ENCODE results near the gene C11orf42. TPM values are rescaled to one million over a fixed set of nuclear protein-coding genes. Genes with fewer than 3 reads are reported as not detected.
"Not testable (repeated sequence)": the region's sequence is repeated elsewhere in the genome, so short reads cannot be mapped to it uniquely, and the experiment has no call there.

The C11orf42 gene
- total RNA-seq, 1 experiment from 2014 or later = not detected

DNA sequence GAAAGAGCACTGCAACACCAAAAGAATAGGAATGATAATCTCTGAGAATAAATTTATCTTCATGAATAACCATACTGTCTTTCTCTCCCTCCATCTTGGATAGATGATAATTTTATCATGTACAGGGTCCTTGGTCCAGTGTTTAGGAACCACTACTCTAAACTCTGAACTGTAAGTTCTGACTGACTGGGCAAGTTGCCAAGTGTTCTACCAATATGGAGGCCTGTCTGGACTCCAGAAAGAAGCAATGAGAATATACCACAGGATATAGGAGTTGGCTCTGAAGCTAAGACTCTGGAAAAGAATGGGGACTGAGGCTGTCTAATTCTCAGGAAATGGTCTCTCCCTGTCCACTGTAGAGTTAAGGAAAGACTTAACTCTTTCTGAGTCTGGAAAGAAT, 27.5 kb downstream of the C11orf42 start:
- Histone ChIP-seq H3K27me3 (replicated peaks) (no peaks in the 10 kb centered on the region), H3K4me3 (no peak overlapping the region), H3K9me3 (replicated peaks) (no peaks in the 10 kb centered on the region), H3K4me1 (replicated peaks) (no peaks in the 10 kb centered on the region), H3K27ac (no peak overlapping the region), H3K36me3 (no peaks in the 10 kb centered on the region)
- no peak for DNase-seq (ENCODE audit: low read depth in 1 of 2, low spot score in 2 of 2)

DNA sequence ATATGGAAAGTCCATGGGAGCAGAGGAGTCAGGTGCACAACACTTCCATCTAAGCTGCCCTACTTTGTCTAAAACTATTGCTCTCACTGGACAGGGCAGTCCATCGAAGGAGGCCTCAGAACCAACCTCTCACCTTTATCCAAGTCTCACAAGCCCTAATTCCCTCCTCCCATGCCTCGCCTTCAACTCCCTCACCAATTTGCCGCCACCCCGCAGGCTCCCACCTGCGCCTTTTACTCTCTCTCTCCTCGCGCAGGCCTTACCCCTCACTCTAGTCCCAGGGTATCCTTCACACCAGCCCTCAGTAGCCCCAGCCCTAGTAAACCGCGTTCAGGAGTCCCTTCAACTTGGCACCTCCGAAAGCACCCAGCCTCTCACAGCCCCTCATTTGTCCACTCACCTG, 28.6 kb downstream of the C11orf42 start:
- H3K4me3 ChIP-seq = peak overlapping the region; percentile 54
- no peak for DNase-seq (ENCODE audit: low read depth in 1 of 2, low spot score in 2 of 2)
- 0 out of 2 replicates have a peak overlapping the region, but pooled peaks have one; percentile 16 for H3K27ac ChIP-seq
- no peaks in the 10 kb centered on the region for H3K36me3 ChIP-seq
- no peaks in the 10 kb centered on the region for H3K27me3 ChIP-seq (replicated peaks)
- H3K9me3 ChIP-seq (replicated peaks) = no peaks in the 10 kb centered on the region
- no peaks in the 10 kb centered on the region for H3K4me1 ChIP-seq (replicated peaks)

DNA sequence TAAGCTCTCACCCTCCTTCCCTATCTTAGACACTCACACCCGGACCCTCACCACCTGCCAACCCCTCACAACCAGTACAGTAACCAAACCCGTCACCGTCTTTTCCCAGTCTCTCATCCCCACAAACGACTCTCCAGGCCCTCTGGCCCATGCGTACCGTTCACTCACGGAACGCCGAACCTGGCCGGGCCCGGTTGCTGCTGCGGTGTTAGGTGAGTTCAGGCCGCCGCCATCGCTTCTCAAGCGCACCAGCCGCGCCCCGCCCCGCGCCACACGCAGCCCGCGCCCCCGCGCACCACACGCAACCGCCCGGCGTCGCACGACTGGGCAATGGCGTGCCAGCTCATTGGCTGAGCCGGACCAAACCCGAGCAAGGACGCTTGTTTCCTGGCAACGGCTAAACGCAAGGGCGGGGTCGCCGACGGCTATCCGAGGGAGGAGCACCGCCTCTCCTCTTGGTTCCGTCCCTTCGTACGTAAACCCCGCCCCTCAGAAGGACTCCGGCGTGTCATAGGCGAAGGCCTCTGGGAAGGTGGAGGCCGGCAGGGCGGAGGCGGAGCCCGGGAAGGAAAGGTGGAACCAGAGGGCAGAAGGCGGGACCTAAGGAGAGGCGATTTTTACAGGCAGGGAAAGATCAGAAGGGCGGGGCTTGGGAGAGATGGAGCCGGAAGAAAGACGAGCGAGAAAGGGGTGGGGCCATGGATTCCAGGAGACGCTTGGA, 29.2 kb downstream of the C11orf42 start, which contains the start of gene FHIP1B:
Gene FHIP1B, minus strand, starts transcription at position 250 of the 721 bp plus-strand sequence. CDS start 10,120 bp downstream, outside the sequence.
- no peaks in the 10 kb centered on the region for H3K4me1 ChIP-seq (replicated peaks)
- H3K9me3 ChIP-seq (replicated peaks) = no peaks in the 10 kb centered on the region
- DNase-seq (ENCODE audit: low read depth in 1 of 2, low spot score in 2 of 2) = peak; percentile 98 to 99
- peak within 1 kb of the TSS; percentile 54 for H3K4me3 ChIP-seq
- H3K36me3 ChIP-seq = no peaks in the 10 kb centered on the region
- 0 out of 2 replicates have a peak within 1 kb of the TSS, but pooled peaks have one; percentile 16 for H3K27ac ChIP-seq
- no peaks in the 10 kb centered on the region for H3K27me3 ChIP-seq (replicated peaks)

DNA sequence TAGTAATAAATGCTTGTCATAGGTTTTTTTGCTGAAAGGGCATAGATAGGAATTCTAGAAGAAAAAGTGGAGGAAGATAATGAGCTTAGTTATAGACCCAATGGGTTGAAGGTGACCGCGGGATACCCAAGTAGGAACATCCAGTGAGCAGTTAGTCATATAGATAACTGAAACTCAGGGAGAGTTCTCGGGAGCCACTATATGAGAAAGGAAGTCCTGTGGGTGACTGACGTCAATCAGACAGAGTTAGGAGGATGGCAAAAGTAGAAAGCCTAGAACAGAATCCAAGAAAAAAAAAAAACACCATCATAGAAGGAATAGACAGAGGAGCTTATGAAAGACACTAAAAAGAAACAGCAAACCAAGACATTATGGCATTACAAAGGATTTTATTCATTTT, 31.9 kb downstream of the C11orf42 start:
- no peaks in the 10 kb centered on the region for H3K9me3 ChIP-seq (replicated peaks)
- no peaks in the 10 kb centered on the region for H3K27me3 ChIP-seq (replicated peaks)
- no peak overlapping the region for H3K27ac ChIP-seq

DNA sequence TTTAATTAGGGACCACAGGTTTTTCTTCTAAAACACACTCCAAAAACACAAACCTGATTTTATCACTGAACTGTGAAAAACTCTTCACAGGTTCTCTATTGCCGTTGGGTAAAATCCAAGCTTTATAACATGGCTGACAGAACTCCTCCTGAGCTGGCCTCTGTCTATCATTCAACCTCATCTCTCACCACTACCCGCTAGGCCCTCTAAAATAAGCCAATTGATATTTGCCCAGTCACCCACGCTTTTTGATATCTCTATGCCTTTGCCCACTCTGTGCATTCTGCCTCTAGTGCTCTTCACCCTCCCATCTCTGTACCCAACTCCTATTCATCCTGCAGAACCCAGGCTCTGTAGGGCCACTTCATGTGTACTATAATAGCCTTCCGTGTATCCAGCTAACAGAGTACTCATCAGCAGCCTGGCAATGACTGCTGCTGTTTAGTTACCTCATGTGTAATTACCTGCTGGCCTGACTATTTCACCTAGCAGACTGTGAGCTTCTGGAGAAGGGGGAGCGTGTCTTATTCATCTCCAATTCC, 32.5 kb downstream of the C11orf42 start:
- DNase-seq (ENCODE audit: low read depth in 1 of 2, low spot score in 2 of 2) = no peak
- Histone ChIP-seq H3K9me3 (replicated peaks) (no peaks in the 10 kb centered on the region), H3K4me1 (replicated peaks) (no peaks in the 10 kb centered on the region), H3K4me3 (no peak overlapping the region), H3K36me3 (no peaks in the 10 kb centered on the region), H3K27ac (no peak overlapping the region), H3K27me3 (replicated peaks) (no peaks in the 10 kb centered on the region)

More for the DNA sequence above, 31.9 kb downstream of the C11orf42 start:
- no peak for DNase-seq (ENCODE audit: low read depth in 1 of 2, low spot score in 2 of 2)
- H3K4me3 ChIP-seq = no peak overlapping the region
- H3K36me3 ChIP-seq = no peaks in the 10 kb centered on the region
- no peaks in the 10 kb centered on the region for H3K4me1 ChIP-seq (replicated peaks)

DNA sequence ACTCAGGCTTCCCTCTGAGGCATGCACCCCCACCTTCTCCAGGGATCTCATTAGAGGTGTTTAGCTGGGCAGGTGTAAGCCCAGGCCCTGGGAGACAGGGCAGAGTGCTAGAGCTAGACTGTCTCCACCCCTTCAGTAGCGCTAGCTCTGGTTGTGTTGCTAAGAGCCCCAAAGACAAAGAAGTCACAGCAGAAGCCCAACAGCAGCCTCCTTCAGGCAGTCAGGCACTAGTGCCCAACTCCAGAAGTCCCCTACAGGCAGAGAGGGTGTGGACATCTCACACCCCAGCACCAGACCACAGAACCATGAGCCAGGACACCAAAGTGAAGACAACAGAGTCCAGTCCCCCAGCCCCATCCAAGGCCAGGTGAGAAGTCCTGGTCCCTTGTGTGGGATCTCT, 33.5 kb downstream of the C11orf42 start, which contains the start of gene CNGA4:
Gene CNGA4, plus strand, starts transcription at position 188 of the 400 bp plus-strand sequence. Its CDS starts 118 bp downstream, at position 306.
- no peaks in the 10 kb centered on the region for H3K9me3 ChIP-seq (replicated peaks)
- DNase-seq (ENCODE audit: low read depth in 1 of 2, low spot score in 2 of 2) = no peak
- H3K36me3 ChIP-seq = no peaks in the 10 kb centered on the region
- no peaks in the 10 kb centered on the region for H3K27me3 ChIP-seq (replicated peaks)
- no peak within 1 kb of the TSS for H3K4me3 ChIP-seq
- no peaks in the 10 kb centered on the region for H3K4me1 ChIP-seq (replicated peaks)
- H3K27ac ChIP-seq = no peak within 1 kb of the TSS

DNA sequence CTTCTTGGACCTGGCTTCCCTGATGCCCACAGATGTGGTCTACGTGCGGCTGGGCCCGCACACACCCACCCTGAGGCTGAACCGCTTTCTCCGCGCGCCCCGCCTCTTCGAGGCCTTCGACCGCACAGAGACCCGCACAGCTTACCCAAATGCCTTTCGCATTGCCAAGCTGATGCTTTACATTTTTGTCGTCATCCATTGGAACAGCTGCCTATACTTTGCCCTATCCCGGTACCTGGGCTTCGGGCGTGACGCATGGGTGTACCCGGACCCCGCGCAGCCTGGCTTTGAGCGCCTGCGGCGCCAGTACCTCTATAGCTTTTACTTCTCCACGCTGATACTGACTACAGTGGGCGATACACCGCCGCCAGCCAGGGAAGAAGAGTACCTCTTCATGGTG, 34.8 kb downstream of the C11orf42 start:
- no peaks in the 10 kb centered on the region for H3K9me3 ChIP-seq (replicated peaks)
- no peak for DNase-seq (ENCODE audit: low read depth in 1 of 2, low spot score in 2 of 2)
- no peaks in the 10 kb centered on the region for H3K4me1 ChIP-seq (replicated peaks)
- H3K27me3 ChIP-seq (replicated peaks) = no peaks in the 10 kb centered on the region
- H3K27ac ChIP-seq = no peak overlapping the region
- H3K36me3 ChIP-seq = no peaks in the 10 kb centered on the region
- no peak overlapping the region for H3K4me3 ChIP-seq

DNA sequence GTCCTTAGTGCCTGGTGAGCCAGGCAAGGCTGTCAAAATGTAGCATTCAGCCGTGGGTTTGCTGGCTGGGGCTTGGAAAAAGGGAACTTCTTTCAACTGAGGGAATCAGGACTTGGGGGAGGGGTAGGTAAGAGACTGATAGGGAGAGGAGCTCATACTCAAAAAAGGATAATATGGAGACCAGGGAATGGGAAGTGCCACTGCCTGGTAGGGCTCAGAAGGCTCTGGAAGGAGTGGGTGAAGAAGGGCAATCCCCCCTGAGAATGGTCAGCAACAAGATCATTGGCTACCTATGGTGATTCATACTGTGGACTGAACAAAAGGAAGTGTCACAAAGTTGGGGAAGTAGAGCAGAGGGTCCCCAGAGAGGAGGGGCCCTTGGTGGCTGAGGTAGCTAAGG, 35.4 kb downstream of the C11orf42 start:
- H3K27ac ChIP-seq = no peak overlapping the region
- no peaks in the 10 kb centered on the region for H3K36me3 ChIP-seq
- no peaks in the 10 kb centered on the region for H3K4me1 ChIP-seq (replicated peaks)
- H3K9me3 ChIP-seq (replicated peaks) = no peaks in the 10 kb centered on the region
- H3K27me3 ChIP-seq (replicated peaks) = no peaks in the 10 kb centered on the region
- no peak for DNase-seq (ENCODE audit: low read depth in 1 of 2, low spot score in 2 of 2)
- H3K4me3 ChIP-seq = no peak overlapping the region

DNA sequence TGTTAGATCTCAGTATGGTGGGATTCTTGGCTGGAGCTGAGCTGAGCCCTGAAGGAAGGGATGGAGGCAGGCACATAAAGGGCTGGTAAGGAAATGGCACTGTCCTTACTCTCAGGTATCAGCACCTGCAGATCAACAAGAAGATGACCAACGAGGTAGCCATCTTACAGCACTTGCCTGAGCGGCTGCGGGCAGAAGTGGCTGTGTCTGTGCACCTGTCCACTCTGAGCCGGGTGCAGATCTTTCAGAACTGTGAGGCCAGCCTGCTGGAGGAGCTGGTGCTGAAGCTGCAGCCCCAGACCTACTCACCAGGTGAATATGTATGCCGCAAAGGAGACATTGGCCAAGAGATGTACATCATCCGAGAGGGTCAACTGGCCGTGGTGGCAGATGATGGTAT, 36.0 kb downstream of the C11orf42 start:
- Histone ChIP-seq H3K27me3 (replicated peaks) (no peaks in the 10 kb centered on the region), H3K27ac (no peak overlapping the region), H3K4me1 (replicated peaks) (no peaks in the 10 kb centered on the region), H3K4me3 (no peak overlapping the region), H3K9me3 (replicated peaks) (no peaks in the 10 kb centered on the region), H3K36me3 (no peaks in the 10 kb centered on the region)
- DNase-seq (ENCODE audit: low read depth in 1 of 2, low spot score in 2 of 2) = no peak

DNA sequence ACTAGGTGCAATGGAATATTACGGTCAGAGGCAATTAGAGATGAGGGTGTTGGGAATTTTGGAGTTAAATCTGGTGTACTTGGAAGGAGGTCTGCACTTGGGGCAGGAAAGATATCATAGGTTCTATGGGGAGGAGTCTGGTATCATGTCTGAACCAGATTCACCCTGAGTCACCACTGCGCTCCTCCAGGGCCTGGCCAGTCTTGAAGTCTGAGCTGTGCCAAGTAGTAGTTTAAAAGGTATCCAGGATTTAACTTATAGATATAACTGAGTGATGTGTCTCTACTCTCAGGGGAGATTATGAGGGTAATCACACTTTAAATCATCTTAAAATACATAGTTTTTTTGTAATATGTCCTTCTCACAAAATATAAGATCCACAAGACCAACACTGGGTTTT, 40.2 kb downstream of the C11orf42 start:
- no peak overlapping the region for H3K4me3 ChIP-seq
- H3K9me3 ChIP-seq (replicated peaks) = no peaks in the 10 kb centered on the region
- H3K36me3 ChIP-seq = no peaks in the 10 kb centered on the region
- no peaks in the 10 kb centered on the region for H3K4me1 ChIP-seq (replicated peaks)
- DNase-seq (ENCODE audit: low read depth in 1 of 2, low spot score in 2 of 2) = no peak
- H3K27ac ChIP-seq = no peak overlapping the region
- H3K27me3 ChIP-seq (replicated peaks) = no peaks in the 10 kb centered on the region

DNA sequence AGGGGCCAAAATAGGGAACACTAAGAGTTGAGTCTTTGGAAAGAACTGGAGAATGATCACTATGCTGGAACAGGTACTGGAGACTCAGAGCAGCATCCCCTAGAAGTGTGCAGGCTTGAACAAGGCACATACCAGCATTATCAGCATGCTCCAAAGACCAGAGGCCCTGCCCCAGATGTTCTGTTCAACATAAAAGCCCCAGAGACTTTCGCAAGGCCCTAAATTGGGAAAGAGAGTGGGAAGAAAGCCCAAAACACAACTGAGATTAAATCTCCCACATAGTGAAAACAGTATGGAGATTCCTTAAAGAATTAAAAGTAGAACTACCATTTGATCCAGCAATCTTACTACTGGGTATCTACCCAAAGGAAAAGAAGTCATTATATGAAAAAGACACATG, 42.9 kb downstream of the C11orf42 start:
- H3K4me3 ChIP-seq = no peak overlapping the region
- no peaks in the 10 kb centered on the region for H3K9me3 ChIP-seq (replicated peaks)
- H3K4me1 ChIP-seq (replicated peaks) = peaks cover 5% of the 10 kb centered on the region; the same call in 1 of the 2 replicates
- no peak overlapping the region for H3K27ac ChIP-seq
- DNase-seq (ENCODE audit: low read depth in 1 of 2, low spot score in 2 of 2) = no peak
- no peaks in the 10 kb centered on the region for H3K27me3 ChIP-seq (replicated peaks)
- H3K36me3 ChIP-seq = no peaks in the 10 kb centered on the region

DNA sequence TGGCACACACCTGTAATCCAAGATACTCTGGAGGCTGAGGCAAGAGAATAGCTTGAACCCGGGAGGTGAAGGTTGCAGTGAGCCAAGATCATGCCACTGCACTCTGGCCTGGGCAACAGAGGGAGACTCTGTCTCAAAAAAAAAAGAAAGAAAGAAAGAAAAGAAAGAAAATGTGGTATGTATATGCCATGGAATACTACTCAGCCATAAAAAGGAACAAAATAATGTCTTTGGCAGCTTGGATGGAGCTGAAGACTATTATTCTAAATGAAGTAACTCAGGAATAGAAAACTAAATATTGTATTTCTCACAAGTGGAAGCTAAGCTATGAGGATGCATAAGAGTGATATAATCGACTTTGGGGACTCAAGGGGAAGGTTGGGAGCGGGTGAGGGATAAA, 43.5 kb downstream of the C11orf42 start:
- not testable (repeated sequence) for H3K36me3 ChIP-seq; H3K27ac ChIP-seq; DNase-seq (ENCODE audit: low read depth in 1 of 2, low spot score in 2 of 2); H3K9me3 ChIP-seq (replicated peaks); H3K4me1 ChIP-seq (replicated peaks); H3K4me3 ChIP-seq; H3K27me3 ChIP-seq (replicated peaks)

DNA sequence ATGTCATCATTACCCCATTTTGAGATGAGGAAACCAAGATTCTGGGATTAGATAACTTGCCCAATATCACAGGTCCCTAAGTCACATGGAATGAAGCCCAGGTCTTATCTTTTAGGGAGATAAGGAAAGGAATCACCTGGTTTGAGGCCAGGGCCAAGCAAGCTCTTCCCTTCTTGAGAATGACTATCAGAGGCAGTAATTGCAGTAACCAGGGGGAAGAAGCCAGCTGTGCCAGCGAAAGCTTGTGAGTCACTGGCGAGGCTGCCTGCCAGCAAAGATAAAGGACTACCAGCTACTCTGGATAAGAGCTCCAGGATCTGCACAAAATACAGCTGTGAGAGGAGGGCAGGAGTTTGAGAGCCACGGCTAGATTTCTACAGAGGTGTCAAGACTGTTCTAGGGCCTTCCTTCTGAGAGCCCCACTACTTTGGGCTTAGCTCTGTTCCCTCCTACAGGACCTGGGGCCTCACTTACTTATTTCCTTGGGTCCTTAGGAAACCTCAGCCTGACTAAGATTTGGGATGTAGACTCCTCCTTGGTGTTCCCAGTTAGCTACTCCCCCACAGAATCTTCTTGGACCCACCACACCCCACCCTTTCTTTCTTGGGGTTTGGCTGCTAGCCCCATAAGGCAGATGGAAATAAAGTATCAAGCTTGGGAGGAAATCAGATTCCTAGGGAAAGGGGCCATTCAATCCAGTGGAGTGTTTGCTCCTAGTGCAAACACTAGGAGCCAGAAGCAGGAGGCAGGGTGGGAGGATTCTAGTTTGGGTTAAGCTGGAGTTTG, 44.6 kb downstream of the C11orf42 start:
- no peak overlapping the region for H3K27ac ChIP-seq
- H3K27me3 ChIP-seq (replicated peaks) = no peaks in the 10 kb centered on the region
- no peaks in the 10 kb centered on the region for H3K9me3 ChIP-seq (replicated peaks)
- no peak for DNase-seq (ENCODE audit: low read depth in 1 of 2, low spot score in 2 of 2)
- no peak overlapping the region for H3K4me3 ChIP-seq
- no peaks in the 10 kb centered on the region for H3K36me3 ChIP-seq
- H3K4me1 ChIP-seq (replicated peaks) = peaks cover 5% of the 10 kb centered on the region; the same call in 1 of the 2 replicates
